Inflammatory macrophage treated with lipopolysaccharide for 1 hour (primary cell): ENCODE measurements around the gene GPR27.

Experiments used
- DNase-seq, 2 donors: peaks; one replicate each; pipeline ENCODE4 v3.0.0-alpha.2; 2020 to 2022

GPR27 gene, protein sequence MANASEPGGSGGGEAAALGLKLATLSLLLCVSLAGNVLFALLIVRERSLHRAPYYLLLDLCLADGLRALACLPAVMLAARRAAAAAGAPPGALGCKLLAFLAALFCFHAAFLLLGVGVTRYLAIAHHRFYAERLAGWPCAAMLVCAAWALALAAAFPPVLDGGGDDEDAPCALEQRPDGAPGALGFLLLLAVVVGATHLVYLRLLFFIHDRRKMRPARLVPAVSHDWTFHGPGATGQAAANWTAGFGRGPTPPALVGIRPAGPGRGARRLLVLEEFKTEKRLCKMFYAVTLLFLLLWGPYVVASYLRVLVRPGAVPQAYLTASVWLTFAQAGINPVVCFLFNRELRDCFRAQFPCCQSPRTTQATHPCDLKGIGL

DNA sequence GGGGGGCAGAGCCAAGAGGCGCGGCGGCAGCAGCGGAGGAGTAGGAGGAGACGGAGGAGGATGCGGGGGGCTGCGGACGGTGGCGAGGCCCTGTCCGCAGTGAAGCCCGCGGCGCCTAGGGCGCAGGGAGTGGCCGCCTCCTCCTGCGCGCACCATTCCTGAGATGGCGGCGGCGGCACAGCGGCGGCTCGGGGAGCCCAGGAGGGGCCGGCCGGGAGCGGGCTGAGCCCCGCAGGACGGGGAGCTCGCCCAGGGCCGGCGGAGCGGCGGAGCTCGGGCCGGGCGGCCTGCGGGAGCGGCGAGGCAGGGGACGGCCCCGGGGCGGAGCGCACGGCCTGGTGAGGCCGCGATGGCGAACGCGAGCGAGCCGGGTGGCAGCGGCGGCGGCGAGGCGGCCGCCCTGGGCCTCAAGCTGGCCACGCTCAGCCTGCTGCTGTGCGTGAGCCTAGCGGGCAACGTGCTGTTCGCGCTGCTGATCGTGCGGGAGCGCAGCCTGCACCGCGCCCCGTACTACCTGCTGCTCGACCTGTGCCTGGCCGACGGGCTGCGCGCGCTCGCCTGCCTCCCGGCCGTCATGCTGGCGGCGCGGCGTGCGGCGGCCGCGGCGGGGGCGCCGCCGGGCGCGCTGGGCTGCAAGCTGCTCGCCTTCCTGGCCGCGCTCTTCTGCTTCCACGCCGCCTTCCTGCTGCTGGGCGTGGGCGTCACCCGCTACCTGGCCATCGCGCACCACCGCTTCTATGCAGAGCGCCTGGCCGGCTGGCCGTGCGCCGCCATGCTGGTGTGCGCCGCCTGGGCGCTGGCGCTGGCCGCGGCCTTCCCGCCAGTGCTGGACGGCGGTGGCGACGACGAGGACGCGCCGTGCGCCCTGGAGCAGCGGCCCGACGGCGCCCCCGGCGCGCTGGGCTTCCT lies at the start of gene GPR27:
Gene GPR27 (plus strand): TSS at position 155 of the 909 bp plus-strand sequence. CDS start 195 bp downstream, at position 350.
- peak in 1 of 2 donors; percentile 10 for DNase-seq

DNA sequence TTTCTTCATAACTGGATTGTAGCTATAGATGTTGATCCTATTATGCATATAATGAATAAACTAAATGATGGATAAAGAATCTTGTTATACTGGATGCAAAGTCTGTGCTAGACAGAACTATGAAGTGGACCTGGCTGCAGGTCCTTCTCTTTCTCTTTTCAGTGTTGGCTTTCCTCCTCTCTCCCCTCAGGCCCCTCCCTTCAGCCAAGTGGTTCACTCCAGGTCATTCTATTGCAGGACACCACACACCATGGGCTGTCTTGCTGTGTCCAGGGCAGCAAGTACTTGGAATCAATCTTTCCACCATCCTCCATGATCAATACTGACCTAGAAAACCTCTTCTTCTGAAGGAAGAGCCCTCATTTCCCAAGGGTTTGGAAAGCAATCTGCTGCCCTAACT lies 48.7 kb upstream of the GPR27 start:
- no peak for DNase-seq

DNA sequence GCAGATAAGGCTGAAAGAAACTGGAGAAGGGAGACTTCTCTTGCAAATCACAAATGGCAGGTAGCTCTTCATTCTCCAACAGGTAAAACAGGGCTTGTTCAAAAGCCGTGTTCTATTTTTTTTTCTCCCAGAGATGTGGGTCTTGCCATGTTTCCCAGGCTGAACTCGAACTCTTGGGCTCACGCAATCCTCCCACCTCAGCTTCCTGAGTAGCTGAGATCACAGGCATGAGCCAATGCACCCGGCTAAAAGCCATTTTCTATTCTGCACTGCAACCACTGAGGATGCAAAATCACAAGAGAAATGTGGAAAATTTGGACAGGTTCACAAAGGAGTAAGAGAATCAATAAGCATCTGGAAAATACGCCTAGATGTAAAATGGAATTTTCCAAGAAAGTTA lies 48.0 kb upstream of the GPR27 start:
- peak; percentile 28 to 61 for DNase-seq

DNA sequence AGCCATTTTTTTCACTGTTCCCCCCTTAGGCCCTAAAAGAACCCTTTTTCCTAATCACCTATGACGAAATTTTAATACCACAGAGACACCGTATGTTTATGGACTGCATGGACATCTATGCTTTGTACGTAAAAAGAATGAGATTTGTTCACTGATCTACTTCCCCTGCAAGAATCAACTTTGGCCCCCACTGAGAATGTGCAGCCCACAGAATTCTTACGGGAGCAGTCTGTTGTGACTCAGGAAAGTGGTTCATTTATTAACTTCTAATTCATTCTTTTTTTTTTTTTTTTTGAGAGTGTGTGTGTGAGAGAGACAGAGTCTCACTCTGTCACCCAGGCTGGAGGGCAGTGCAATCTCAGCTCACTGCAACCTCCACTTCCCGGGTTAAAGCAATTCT lies 46.1 kb upstream of the GPR27 start:
- peak; percentile 15 to 57 for DNase-seq

DNA sequence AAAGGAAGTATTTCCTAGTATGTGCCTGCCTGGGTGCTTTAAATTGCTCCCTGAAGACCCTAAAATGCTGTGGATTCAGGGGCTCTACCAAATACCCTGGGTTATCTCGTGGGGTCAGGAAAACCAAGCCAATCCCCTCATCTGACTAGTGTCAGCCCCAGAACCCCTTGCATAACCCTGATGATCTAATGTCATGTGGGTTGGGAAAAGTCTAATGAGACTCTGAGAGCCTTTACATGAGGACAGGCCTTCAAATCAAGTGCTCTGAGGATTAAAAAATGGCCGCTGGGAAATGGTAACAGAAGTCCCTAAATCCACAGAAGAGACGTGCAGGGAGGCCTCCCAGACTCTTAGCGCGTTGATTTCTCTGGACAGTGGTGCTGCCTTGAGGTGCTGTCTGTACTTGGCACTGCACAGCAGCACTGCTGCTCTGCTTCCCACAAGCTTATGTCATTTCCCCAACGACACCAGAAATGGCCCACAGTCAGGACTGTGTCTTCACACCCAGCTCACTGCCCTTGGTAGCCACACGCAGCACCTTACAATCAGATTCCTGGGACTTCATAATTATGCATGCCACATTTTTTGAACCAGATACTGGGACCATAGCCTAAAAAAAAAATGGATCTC lies 45.1 kb upstream of the GPR27 start:
- DNase-seq, result peak; percentile 87 to 91

DNA sequence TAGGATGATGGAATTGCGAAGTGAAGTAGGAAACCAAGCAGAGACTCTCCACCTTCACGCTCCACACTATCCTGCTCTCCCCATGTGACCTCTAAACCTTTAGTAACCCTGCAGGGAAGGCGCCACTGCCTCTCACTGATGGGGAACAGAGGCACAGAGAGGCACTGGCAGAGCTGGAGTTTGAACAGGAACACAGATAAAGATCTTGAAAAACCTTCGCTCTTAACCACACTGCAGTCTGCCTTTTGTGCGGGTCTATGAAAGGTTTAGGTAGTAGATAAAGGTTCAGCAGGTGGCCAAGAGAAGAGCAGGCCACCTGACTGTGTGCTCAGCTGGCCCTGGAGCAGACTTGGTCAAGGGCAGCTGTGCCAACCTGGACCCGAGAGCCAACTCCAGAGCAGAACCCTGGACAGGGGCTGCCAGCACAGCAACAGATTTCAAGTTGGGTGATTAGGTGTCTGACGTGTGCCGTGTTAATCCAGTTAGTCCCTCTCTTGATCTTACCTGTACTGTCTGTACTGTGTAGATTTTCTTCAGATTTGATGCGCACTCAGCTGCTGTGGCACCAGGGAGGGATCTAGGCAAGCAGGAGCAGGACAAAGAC lies 43.6 kb upstream of the GPR27 start:
- DNase-seq, result no peak

DNA sequence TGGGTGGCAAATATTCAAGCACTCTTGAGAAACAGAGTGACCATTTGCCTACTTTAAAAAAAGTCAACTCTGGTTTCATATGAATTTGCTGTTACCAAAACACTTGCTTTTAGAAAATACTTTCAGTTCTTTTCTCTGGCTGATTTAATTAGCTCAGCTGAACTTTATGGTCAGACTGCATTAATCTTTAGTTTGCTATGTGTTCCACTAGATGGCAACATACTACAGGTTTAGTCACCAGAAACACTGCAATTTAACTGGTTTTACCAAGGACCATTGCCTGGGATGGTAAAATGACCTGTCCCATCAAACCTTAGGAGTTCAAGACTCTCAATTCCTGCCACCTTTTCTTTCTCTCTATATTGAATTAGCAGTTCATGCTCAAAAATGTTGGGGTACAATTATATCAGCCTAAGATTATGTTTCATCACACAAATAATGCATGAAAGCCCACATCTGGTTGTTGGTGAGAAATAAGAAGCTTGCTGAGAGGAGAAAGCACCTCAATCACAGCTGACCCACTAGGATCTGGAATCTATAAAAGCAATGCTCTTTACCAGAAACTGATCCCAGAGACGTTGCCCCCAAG lies 42.7 kb upstream of the GPR27 start:
- DNase-seq, result peak; percentile 67 to 68

DNA sequence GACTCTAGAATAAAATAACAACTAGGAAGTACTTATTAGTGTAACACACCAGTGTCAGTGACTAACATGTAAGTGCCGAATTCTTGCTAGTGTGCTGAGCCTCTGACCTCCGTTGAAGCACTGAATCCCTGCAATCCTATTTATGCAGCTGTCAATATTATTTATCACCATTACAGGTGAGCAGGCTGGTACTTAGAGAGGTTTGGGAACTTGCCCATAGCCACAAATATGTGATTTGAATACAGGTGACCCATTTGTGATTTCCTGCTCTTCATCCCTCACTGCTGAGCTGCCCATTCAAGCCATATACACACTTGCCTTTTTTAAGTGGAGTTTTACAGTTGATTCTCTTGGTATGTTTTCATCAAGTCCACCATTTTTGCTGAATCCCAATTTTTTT lies 40.6 kb upstream of the GPR27 start:
- DNase-seq, result no peak

DNA sequence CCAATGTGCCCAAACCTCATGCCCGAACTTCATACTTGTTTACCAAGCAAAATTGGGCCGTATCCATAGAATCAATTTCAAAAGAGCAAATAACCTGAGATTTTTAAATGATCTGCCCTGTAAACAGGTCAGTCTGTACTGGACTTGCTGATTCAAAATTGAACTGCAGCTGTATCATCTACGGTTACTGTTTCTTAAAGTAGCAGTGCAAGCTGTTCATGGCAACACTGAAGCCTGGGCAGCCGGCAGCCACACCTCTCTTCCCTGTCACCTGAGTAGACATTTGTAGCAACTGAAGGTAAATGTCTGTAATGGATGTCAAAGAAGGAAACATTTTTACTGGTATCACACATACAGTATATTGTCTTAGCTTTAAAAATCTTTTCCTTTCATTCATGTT lies 39.1 kb upstream of the GPR27 start:
- DNase-seq, result no peak

DNA sequence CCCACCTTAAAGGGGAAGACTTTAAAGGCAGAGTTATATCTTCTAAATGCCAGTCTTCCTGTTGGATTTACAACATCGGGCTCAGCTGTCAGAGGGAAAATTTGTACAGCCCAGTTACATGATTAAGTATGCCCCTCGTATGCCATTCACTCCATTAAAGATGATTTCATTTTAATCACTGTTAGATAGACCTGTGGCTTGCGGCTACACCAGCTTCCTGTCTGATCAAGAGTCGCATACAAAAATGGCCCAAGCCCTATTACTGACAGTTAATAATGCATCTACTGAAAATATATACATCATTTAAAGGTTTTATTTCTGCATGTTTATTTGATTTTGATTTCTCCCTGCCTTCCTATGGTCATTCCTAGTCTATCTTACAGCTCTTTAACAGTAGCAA lies 35.6 kb upstream of the GPR27 start:
- no peak for DNase-seq

DNA sequence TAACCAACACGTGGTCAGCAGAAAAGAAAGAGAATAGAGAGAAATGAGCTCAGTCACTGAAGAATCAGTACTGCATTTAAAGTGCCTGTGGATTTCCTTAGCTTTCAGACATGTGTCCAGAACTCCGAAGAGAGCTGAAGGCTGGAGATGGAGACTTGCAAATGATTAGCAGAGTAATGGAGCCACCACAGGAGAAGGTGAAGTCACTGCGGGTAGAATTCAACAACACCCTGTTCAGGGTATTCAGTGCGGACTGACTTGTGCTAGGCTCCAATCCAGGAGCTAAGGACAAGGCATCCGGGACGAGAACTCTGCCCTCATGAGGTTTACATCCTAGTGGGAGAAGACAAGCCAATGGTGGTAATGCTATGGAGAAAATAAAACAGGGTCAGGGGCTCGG lies 32.7 kb upstream of the GPR27 start:
- no peak for DNase-seq

DNA sequence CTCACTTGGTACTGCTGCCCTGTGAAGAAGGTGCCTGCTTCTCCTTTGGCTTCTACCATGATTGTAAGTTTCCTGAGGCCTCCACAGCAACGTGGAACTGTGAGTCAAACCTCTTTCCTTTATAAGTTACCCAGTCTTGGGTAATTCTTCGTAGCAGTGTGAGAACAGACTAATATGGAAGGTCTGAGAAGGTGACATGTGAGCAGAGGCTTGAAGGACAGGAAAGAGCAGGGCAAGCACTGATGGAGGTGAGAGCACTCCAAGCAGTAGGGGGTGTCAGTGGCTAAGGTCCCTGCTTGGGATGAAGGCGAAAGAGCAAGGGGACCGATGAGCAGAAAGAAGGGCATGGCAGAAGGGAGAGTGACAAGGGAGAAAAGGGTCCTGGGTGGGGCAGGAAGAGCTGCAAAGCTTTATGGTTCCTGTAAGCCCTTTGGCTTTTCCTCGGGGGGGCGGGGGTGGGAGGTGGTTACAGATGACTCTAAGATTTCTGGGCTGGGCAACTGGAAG lies 32.0 kb upstream of the GPR27 start:
- DNase-seq, result peak in 1 of 2 donors; percentile 8

DNA sequence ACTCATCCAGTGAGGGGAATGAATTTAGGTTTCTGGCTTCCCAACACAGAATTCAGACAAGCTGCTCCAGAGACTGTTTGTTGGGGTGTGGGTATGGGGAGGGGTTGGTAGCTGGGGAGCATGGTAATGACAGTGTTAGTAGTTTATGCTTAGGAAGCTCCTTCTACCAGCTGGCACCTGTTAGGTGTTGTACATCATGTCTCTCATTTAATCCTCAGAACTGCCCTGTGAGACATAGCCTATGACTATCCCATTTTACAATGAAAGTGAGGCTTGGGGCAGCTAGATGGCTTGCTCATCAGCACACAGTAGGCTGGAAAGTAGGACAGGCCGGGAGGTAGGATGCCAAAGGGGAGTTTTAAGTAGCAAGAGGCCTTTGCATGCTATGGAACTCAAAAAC lies 31.0 kb upstream of the GPR27 start:
- no peak for DNase-seq

DNA sequence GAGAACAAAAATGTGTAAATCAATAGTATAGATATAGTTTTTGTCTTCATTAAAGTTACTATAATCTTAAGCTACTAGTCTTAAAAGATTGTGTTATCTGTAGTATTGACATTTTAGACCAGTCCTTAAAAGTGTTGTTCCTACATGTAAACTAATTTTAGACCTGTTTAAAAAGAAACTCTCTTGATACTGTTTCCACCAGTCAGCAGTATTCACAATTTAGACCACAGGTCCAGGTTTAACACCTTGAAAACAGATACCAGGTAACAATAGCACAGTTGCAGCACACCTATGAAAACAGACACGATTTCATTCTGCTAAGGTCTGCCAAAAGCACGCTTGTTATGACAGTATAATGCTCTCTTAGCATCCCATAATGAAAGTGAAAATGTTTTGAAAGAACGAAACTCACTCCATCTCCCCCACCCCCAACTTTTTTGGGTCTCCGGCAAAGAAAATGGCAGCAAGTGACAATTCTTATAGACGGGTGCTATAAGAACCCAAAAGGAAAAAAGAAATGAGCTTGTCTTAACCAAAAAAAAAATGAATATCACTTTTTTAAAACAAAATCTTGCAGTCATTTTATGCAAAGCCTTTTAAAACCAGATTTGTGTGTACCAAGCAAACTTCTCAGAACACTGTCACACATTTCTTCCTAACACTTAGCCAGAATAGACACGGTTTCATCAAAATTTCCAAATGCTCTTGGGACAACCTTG lies 30.0 kb upstream of the GPR27 start:
- DNase-seq, result peak; percentile 15 to 26

DNA sequence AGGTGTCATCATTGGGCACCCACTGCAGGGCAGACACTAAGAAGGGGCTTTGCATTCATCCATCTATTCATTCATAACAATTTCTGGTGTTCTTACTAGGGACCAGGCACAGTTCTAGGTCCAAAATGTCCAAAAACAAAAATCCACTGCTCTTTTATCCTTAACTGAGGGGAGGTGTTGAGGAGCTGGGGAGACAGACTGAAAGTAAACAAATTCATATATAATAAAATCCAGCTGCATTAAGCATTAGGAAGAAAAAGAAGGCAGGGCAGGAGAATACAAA lies 29.5 kb upstream of the GPR27 start:
- DNase-seq, result no peak

DNA sequence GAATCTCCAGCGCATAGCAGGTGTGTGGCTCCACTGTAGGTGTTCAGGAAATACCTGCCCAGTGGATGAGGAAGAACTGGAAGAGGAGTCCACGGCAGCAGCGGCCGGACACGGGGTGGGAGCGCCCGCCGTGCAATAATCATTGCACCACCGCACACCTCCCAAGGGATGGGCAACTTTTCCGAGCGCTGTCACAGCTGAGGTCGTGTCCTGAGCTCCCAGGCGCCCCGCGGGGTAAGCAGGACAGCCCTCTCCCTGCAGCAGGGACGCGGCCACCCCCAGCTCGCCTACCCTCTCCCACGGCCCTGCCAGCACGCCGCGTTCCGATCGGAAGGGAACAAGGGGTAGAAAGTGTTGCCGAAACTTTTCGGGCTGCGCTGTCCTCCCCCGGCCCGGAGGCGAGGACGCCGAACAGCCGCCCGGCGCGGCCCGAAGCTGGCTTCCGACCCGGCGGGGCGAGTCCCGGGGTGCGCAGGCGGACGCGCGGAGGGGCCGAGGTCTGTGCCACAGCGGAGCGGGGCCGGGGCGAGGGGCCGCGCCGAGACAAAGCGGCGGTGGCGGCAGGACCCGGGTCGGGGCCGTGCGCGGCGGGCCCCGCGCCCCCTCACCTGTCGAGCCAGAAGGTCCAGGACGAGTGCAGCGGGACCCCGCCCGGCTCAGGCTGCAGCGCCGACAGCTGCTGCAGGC lies 28.9 kb upstream of the GPR27 start:
- DNase-seq, result peak; percentile 28 to 38

DNA sequence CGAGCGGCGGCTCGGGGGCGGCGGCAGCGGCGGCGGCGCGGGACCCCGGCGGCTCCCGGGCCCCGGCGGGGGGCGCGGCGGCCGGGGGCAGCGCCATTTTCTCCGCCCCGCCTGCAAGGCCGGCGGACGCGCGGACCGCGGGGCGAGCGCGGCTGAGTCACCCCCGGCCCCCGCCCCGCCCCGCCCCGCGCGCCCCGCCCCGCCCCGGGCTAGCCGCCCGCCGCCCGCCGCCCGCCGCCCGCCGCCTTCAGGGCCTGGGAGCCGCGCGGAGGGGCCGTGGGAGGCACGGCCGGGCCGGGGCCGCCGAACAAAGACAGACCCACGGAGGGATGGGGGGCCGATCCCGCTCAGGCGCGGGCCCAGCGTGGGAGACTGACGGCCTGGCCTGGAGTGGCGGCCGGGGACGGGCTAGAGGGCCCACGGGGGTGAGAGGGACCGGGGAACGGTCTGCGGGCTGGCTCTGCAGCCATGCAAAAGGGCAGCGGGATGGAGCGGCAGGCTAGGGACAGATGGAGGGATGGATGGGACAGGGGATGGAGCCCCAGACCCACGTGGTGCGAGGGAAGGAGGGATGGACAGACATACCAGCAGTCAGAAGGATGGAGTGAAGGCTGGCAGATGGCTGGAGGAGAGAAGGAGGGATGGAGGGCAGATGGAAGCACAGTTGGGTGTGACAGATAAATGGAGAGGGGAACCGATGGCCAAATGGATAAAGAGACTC lies 28.2 kb upstream of the GPR27 start, which contains the start of gene EIF4E3:
Gene EIF4E3 (minus strand): TSS at position 132 of the 721 bp plus-strand sequence. CDS start 35 bp downstream, at position 97.
- DNase-seq, result peak; percentile 20 to 35

DNA sequence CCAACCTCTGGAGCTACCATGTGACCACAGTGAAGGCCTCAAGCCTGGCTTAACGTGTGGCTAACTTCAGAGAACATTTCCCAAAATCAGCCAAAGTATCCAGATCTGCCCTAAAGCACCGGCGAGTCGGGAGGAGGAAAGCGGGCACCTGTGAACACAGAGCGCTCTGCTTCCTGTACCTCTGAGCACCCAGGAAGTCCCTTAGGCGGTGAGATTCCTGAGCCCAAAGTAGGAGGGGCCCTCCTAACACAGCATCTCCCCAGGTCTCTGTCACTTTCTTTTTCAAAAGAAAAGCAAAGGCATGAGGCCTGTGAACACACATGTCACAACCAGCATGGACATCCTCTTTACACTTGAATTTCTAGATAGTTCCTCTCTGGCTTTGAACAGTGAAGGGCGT lies 27.5 kb upstream of the GPR27 start:
- peak; percentile 41 for DNase-seq

DNA sequence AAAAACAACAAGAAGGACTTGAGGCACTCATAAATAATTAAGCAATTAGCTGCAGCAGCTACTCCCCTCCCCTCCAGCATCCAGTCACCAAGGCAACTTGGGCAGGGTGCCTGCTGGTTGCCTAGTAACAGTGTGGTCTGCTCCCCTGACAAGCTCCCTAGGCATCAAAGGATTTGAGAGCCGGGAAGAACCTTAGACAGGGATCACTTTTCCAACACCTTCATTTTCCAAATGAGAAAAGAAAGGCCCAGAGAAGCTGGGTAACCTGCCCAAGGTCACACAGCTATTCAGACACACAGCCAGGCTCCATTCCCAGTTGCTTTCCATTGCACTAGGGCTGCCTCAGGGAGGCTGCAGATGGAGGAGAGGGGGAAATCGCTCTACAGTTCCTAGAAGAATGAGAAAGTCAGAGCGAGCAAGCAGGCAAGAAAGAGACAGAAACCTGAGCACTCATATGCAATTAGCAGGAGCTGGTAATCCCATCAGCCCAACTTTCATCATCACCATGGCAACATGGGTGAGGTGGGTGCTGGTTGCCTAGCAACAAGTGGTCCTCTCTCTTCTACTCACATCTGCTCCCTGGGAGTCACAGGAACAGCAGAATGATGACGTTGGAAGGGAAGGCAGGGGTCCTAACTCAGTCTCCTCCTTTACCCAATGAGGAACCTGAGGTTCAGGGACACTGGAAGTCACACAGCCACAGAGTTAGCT lies 24.9 kb upstream of the GPR27 start:
- no peak for DNase-seq

DNA sequence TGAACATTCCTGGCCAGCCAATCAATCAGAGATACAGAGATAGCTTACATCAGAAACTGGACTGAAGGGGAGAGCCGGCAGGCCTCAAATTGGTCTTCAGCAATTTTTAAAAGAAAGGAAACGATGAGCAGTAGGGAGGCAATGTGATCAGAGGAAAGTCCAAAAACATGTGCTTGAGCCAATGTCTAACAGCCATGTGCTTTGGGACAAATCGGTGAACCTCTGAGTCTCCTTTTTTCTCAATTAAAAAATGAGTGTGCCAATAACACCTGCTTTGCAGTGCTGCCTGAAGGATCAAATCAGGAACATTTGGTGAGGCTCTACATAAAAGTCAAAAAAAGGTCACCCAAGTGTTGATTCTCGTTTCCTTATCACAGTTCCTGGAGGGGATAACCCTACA lies 21.0 kb upstream of the GPR27 start:
- DNase-seq, result no peak
